T-helper 22 cell (primary cell): Measurements from ENCODE around the gene CEP72.
"Not testable (repeated sequence)": the region's sequence is repeated elsewhere in the genome, so short reads cannot be mapped to it uniquely, and the experiment has no call there.

Source experiments
- DNase-seq: peaks from one replicate; pipeline ENCODE4 v3.0.0-alpha.2; 2020; ENCODE audit warnings: low read depth

The CEP72 gene

DNA sequence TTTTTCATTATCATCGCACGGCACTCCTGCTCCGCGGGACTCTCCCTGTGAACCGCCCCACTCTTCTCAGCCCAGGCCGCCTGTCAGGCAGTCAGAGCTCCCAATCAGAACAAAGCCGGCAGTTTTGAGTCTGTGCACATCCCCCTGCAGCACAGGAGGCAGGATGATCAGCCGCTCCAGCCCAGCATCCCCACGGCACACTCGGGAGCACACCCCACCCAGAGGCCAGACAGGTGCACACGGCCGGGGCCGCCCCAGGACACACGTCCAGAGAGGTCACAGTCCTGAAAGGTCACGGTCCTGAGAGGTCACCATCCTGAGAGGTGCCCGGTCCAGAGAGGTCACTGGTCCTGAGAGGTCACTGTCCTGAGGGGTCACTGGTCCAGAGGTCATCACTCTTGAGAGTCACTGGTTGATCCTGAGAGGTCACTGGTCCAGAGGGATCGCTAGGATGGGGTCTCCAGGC, 72.6 kb downstream of the CEP72 start:
- DNase-seq: no peak

DNA sequence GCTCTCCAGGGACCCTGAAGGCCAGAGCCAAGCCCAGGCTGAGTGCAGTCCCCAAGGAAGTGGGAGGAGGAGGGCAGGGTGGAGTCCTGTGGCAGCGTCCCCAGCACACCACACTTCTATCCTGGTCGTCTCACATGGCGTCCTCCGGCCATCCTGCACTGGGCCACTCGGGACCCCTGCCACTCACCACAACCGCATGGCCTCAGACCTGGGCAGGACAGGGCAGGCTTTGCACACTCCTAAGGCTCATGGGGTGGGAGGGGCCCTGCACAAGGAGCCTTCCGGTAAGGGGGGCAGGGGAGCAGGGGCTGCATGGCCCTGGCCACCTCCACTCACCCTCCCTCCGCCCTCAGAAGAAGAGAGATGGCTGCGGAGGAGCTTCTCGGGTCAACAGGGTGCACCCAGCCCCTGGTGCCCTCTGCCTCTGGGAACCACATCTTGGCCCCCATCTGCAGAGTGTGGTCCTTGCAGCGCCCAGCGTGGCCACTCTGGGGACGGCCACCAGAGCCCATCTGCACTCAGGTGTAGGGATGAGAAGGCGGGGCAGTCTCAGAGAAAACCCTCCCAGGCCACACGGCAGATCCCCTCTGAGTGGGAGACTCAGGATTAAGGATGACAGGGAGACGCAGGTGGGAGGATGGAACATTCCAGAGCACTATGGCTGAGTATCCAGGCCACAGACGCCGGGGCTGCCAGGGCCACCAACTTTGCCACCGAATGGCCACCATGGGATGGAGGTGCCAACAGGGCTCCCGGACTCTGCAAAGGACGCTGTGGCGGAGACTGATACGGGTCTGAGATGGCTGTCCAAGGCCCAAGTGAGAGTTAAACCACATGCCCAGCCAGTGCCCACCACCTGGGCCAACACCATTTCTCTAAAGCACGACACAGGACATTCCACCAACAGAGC, 73.4 kb downstream of the CEP72 start:
- no peak for DNase-seq

- not testable (repeated sequence) for DNase-seq
Observed at GRCh38 chr5:686172-686523, 74.0 kb downstream of the CEP72 start.

- DNase-seq: not testable (repeated sequence)
Observed at GRCh38 chr5:686936-687335, 74.8 kb downstream of the CEP72 start.

DNA sequence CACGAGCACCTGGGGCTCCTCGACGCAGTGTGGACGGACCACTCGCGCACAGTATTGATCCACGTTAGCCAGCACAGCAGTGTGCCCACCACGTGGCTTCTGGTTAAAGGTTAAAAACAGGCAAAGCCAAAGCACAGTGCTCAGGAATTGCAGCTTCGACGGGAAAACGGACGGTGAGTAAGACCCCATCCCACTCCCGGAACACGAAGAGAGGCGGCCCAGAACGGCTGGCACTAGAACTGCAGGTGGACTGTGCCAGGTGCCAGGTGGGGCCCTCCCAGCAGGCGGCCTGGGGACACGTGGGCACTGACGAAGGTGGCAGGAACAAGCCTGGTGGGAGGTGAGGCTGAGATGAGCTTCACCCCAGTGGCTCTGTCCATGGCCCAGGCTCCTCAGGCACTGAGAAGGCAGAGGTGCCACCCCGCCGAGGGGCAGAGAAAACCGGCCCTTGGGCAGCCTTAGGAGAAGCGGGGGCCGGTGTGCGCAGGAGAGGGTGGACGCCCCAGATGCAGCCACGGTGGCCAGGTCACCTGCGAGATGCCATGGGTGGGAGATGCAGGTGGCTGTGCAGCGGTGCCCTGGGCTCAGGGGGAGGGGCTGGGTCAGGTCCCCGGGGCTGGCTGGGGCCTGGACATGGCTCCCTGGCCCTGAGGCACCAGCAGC, 76.3 kb downstream of the CEP72 start:
- DNase-seq: not testable (repeated sequence)

- not testable (repeated sequence) for DNase-seq
Observed at GRCh38 chr5:690293-690692, 78.2 kb downstream of the CEP72 start.

- not testable (repeated sequence) for DNase-seq
Observed at GRCh38 chr5:691049-691448, 78.9 kb downstream of the CEP72 start.

GRCh38 chr5:691817-692528, 79.8 kb downstream of the CEP72 start:
- no peak for DNase-seq

DNA sequence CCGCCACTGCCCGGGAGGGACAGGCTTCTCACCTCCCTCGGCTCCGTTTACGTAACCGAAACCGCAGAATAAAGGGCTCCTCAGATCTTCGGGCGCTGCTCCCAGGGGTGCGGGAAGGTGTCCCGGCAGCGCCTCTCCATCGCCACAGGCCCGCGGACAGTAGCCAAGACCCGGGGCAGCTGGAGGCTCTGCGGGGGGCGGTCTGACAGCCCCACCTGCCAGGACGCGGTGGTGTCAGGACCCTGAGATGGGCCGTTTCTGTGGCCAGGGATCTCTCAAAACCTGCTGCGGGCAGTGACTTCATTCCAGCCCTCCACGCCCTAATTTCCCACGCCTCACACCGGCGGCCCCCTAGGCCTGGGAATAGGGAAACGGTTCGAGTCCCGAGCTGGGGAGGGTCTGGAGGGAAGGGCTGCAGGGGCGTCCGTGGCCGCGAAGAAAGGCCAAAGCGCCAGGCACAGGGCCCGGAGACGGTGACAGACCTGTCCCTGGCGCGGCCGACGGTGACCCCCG, 80.4 kb downstream of the CEP72 start:
- DNase-seq: not testable (repeated sequence)

DNA sequence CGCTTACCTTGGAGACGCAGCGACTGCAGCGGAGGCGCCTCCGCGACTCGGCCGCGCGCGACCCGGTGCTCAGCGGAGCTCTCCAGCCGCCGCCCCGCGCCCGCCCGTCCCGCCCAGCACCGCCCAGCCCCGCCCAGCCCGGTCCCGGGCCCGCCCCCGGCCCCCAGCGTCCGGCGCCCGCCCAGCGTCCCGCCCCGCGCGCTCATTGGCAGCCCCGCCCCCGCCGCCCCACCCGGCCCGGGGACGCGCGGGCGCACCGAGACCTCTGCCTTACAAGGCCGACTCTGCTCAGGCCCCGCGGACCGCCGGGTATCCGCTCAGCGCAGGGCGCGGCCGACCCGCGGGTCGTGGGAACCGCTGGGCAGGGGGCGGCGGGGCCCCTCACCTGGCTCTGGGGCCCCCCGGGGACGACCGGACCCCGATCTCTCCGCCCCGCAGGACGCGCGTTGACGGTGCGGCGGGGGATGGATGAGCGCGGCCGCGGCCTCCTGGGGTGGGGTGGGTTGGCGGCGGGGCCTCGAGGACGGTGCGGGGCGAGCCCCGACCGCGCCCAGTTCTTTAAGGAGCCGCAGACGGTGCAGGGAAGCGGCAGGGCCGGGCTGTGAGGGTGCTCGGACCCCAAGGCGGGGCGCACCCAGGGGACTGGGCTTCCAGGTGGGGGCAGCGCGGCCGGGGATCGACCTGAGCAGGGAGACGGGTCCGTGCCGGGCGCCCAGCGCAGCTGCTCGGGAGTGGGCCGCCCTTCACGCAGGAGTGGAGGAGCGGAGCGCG, 81.3 kb downstream of the CEP72 start, which contains the start of gene TPPP:
Gene TPPP, minus strand, starts transcription at position 82 of the 771 bp plus-strand sequence. CDS start 15,292 bp downstream, outside the sequence.
- peak; percentile 71 for DNase-seq

DNA sequence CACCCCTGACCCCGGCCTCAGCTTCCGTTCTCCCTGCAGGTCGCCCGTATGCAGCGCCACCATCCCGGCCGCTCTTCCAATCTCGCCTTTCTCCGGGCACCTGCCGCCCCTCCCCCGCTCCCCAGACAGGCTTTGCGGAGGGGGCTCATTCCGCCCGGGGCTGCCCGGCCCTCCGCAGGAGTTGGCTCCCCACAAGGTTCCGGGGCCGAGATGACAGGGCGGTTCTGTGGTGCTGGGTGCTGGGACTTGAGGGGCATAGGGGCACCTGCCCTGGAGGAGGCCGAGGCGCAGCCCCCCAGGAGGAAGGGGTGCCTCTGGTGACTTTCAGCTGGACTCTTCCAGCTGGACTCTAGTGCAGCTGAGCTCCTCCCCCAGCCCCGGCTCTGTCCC, 81.9 kb downstream of the CEP72 start:
- not testable (repeated sequence) for DNase-seq

- not testable (repeated sequence) for DNase-seq
Observed at GRCh38 chr5:695475-695874, 83.3 kb downstream of the CEP72 start.

DNA sequence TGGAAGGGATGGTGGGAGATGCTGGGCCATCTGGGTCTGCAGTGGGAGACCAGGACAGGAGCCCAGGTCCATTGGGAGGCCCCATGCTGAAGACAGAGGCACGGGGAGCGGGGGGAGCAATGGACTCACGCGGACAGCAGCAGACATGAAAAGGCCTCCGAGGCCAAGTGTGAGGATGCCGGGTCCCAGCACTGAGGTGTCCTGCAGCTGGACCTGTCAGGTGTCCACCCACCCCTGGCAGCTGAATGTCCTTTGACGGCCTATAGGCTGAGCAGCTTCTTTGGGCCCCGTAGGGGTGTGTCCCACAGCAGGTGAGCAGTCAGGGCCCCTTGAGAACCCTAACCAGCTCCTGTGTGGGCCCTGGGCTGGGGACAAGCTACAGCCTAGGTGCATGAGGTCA, 84.1 kb downstream of the CEP72 start:
- DNase-seq: not testable (repeated sequence)

DNA sequence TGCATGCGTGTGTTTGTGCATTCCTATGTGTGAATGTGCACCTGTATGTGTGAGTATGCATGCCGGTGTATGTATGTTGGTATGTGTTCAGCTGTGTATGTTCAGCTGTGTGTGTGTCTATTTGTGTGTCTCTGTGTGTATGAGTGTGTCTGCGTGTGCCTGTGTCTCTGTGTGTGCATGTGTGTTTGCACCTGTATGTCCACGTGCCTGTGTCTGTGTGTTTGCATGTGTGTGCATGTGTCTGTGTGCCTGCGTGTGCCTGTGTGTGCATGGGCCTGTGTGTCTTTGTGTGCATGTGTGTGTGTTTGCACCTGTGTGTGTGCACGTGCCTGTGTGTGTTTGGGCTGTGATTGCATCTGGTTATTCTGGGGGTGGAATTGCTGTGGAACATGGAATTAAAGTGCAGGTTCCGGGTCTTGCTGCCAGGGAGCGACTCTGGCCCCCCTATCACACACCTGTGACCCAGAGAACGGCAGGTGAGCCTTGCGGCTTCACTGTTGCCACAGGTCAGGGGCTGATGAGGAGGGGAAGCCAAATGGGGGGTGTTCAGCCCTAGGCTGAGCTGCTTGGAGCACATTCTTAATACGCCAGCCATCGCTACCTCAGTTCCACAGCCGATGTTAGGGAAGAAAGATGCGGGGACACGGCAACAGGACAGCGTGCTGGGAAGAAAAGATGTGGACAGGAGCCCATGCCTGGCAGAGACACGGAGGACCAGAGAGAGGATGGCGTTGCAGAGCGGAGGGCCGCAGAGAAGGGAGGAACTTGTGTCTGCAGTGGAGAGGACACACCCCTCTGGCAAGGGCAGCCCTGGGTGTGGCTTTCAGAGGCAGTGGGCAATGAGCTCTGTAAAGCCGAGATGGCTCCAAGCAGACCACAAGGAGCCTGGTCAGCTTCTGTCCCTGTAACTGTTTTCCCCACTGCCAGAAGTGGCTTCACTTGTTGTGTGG, 84.9 kb downstream of the CEP72 start:
- DNase-seq: not testable (repeated sequence)
